Suprapubic skin (tissue), 4 donors: Measurements from ENCODE around the gene SH3TC1.

Experiments
- CTCF ChIP-seq, 2 donors: fragments of 200-600 bp in 1 of 2; fragments of 450-650 bp in 1 of 2; sonication (generic) in 1 of 2; IDR thresholded peaks; one replicate each; pipeline ENCODE4 v1.5.1; 2016 to 2019; ENCODE audit warnings: antibody characterized with exemption in 2 of 2, mild to moderate bottlenecking in 1 of 2, moderate library complexity in 1 of 2
- EP300 ChIP-seq: sonication (generic); formaldehyde crosslinking; IDR thresholded peaks from one replicate; pipeline ENCODE4 v1.6.1; 2017; ENCODE audit warnings: antibody characterized with exemption
- POLR2A ChIP-seq, 2 donors: fragments of 450-650 bp; IDR thresholded peaks; one replicate each; pipeline ENCODE4 v1.6.1; 2017; ENCODE audit warnings: antibody characterized with exemption in 2 of 2, mild to moderate bottlenecking in 2 of 2, moderate library complexity in 2 of 2
- POLR2AphosphoS5 ChIP-seq, 3 donors: sonication (generic); formaldehyde crosslinking; IDR thresholded peaks; one replicate each; pipeline ENCODE4 v1.6.1; 2017; ENCODE audit warnings: antibody characterized with exemption in 3 of 3

GRCh38 chr4:8188085-8188484 is 11.0 kb upstream of the SH3TC1 start:
- no peak for TF ChIP-seq POLR2A (IDR thresholded peaks at IDR 0.05)
- no peak for TF ChIP-seq POLR2AphosphoS5 (IDR thresholded peaks at IDR 0.05)
- TF ChIP-seq CTCF (IDR thresholded peaks at IDR 0.05) = no peak
- no peak for TF ChIP-seq EP300
